ENCODE results near the gene MITF.

MITF gene

DNA sequence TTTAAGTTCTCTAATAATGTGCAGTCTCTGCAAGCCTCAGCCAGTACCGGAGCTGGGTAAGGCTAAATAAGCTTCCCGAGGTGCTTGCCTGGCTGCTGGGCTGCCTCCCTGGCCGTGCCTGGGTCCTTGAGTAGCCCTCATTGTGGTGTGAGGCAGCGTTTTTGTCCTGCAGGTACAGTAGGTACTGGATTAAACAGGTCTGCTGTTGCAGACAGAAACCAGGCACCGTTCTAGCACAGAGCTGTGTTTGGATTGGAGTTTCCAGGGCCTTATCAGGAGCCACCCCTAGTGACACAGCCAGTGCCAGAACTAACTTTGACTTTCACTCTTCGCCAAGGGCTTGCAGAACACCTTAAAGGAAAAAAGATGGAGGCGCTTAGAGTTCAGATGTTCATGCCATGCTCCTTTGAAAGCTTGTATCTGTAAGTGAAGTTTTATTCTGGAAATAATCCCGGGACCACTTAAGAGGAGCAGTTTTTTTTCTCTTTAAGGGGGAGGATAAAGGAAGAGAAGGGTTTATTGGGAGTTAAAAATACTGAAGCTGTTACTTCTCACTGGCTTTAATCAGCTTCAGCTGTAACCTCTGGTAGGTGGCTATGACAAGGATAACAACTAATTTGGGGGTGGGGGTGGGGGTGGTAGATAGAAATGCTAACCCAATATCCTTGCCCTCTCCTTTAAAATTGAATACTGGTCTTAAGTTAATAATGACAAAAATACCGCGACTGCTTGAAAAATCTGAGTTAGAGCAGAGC lies 126.8 kb downstream of the MITF start:
- FAIRE-seq (no peak), DNase-seq (ENCODE audit: extremely low spot score, insufficient read length, low read depth) (no peak)

GRCh38 chr3:69866988-69867720 lies 127.9 kb downstream of the MITF start:
- FAIRE-seq (no peak), DNase-seq (ENCODE audit: extremely low spot score, insufficient read length, low read depth) (no peak)

DNA sequence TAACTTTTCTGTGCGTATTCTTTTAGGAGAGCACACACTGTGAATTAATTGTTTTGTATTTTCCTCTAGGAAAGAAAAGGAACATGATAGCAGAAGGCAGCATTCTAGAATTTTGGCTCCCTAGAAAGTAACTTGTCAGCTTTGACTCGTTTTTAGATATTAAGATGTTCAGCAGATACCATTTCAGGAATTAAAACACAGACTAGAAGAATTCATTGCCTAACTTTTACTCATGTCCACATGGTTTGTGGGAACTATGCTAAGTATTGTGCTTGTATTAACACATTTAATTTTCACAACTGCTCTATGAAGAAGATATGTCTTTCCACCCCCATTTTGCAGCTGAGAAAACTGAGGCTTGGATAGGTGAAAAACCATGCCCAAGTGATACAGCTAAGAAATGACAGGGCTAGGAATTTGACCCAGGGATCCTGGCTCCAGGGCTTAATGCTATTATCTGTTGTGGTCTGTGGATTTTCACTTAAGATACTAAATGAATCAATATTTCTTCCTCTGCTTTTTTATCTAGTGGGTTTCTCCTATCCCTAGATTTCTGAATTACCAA lies 128.8 kb downstream of the MITF start:
- DNase-seq (ENCODE audit: extremely low spot score, insufficient read length, low read depth) = no peak
- no peak for FAIRE-seq

- no peak for FAIRE-seq
- DNase-seq (ENCODE audit: extremely low spot score, insufficient read length, low read depth) = no peak
Measured at GRCh38 chr3:69868841-69869420, 129.7 kb downstream of the MITF start.

DNA sequence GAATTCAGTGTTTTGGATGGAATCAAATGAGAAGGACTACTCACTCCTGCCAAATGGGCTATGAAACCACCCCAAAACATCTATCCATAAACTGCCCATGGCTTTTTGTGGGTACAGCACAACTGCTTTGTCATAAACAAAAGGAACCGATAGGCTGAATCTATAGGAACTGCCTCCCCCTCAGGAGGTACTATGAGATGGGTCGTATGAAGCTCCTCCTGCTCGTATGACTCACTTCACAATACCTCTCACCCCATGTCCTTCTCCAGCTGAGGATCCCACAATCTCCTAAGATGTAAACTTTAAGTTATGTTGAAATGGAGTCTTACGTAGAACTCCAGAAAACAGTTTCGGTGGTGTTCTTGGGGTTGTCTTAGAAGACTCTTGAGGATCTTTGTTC lies 130.4 kb downstream of the MITF start:
- DNase-seq (ENCODE audit: extremely low spot score, insufficient read length, low read depth) = no peak
- no peak for FAIRE-seq

DNA sequence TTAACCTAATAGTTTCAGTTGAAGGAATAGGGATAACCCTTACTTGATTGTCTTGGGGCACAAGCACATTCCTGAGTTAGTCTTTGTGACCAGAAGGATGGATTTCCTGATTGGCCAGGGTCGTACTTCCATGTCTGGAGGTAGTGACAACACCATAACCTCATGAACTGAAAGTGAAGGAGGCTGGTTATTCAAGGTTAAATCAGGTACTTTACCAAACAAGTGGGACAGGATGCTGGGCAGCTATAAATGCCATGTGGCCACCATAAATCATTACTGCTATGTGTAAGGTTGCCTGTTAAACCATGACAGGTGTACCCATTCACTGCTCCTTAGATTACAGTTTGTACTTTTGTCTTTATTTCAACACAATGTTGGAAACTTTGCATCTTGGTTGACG lies 132.0 kb downstream of the MITF start:
- no peak for FAIRE-seq

DNA sequence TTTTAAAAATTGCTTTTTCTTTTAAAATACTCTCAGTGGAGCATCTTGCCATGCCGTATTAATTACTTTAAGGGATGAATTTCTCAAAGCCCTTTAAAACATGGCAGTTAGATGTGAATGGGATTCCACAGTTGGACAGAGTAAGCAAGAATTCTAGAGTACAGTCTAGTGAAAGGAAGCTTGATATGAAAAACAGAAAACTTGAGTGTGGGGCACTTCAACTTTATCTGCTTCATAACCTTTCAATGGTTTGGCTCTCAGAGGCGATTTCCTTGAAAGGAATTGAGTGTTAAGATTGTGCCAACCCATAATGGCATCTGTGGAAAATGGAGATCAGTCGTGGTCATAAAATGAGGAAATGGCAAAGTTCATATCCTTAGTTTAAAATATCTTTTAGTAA lies 132.6 kb downstream of the MITF start:
- FAIRE-seq (no peak), DNase-seq (ENCODE audit: extremely low spot score, insufficient read length, low read depth) (no peak)

More for the DNA sequence above, 132.0 kb downstream of the MITF start:
- DNase-seq (ENCODE audit: extremely low spot score, insufficient read length, low read depth) = no peak

DNA sequence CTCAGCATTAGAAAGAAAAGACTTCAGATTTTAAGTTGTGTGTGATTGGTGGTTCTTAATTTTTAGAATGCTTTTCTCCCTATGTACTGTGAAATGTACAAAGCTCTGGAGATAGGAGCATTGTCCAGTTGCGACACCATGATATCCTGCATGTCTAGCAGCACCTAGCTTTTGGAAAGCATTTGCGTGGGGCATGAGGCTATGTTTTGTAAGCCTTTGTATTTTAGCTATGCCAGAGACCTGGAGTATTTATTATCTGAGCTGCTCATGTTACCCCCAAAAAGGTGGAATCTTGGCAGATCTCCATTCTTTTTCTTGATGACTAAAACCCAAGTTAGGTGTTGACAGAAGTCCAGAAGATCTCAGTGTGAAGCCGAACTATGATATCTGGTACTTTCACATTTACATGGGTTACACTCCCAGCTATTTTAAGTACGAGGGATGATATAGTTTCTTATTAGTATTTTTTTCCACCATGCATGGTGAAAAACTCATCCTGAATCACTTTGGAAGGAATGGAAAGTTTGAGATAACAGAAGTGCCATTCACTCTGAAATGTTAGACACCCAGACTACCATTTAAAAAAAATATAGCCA lies 133.6 kb downstream of the MITF start:
- DNase-seq (ENCODE audit: extremely low spot score, insufficient read length, low read depth) = no peak
- FAIRE-seq = no peak

DNA sequence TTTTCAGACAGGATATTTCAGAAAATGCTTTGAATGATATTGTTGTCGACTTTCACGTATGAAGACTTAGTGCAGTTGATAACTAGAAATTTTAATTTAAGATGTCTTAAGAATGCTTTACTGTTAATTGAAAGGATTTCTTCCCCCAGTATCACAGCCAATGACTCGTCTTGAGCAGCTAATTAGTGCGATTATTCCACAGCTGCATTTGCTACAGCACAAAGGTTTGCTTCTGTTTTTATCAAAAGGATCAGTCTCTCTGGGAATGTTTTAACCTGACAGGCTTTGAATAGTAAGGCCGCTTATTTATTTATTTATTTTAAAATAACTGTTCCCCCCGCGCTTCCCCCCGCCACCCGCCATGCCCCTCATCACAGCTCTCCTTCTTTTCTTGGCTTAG lies 136.8 kb downstream of the MITF start:
- FAIRE-seq (no peak), DNase-seq (ENCODE audit: extremely low spot score, insufficient read length, low read depth) (no peak)

- FAIRE-seq = no peak
Measured at GRCh38 chr3:69878254-69878653, 139.0 kb downstream of the MITF start.

DNA sequence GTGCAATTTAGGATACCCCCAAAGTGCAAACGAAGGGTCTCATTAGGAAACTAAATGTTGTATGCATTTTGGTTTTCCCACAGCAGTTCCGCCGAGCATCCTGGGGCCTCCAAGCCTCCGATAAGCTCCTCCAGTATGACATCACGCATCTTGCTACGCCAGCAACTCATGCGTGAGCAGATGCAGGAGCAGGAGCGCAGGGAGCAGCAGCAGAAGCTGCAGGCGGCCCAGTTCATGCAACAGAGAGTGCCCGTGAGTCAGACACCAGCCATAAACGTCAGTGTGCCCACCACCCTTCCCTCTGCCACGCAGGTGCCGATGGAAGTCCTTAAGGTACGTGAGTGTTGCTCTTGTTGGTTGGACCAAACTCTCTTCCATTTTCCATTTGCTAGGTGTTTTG lies 139.8 kb downstream of the MITF start:
- FAIRE-seq (no peak), DNase-seq (ENCODE audit: extremely low spot score, insufficient read length, low read depth) (no peak)

More at GRCh38 chr3:69878254-69878653, 139.0 kb downstream of the MITF start:
- no peak for DNase-seq (ENCODE audit: extremely low spot score, insufficient read length, low read depth)

- no peak for FAIRE-seq
Measured at GRCh38 chr3:69880069-69880640, 140.9 kb downstream of the MITF start.

GRCh38 chr3:69881051-69881450 lies 141.8 kb downstream of the MITF start:
- no peak for FAIRE-seq
- DNase-seq (ENCODE audit: extremely low spot score, insufficient read length, low read depth) = no peak

More at GRCh38 chr3:69880069-69880640, 140.9 kb downstream of the MITF start:
- DNase-seq (ENCODE audit: extremely low spot score, insufficient read length, low read depth) = no peak

GRCh38 chr3:69881756-69882428 lies 142.6 kb downstream of the MITF start:
- FAIRE-seq (no peak), DNase-seq (ENCODE audit: extremely low spot score, insufficient read length, low read depth) (no peak)

- no peak for FAIRE-seq
- no peak for DNase-seq (ENCODE audit: extremely low spot score, insufficient read length, low read depth)
Measured at GRCh38 chr3:69882560-69882959, 143.3 kb downstream of the MITF start.

- FAIRE-seq = no peak
- DNase-seq (ENCODE audit: extremely low spot score, insufficient read length, low read depth) = no peak
Measured at GRCh38 chr3:69888040-69888942, 149.0 kb downstream of the MITF start.

- FAIRE-seq = no peak
- DNase-seq (ENCODE audit: extremely low spot score, insufficient read length, low read depth) = no peak
Measured at GRCh38 chr3:69888943-69889315, 149.7 kb downstream of the MITF start.

DNA sequence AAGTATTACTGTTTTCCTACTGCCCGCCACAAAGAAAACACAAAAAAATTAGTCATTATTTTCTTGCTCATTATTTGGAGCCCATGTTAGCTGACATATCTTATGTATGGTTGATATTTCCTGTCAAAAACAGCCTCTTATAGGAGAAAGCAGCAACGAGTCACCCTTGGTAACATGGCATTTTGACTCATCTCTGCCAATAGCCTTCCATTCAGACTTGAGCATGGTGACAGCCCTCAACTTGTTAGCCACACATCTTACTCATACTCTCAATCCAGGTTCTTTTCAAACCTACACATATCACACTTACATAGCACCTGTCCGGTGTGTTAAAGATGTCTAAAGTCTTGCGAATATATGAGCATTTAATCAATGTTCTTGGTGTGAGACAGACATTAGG lies 150.8 kb downstream of the MITF start:
- DNase-seq (ENCODE audit: extremely low spot score, insufficient read length, low read depth) (no peak), FAIRE-seq (no peak)

DNA sequence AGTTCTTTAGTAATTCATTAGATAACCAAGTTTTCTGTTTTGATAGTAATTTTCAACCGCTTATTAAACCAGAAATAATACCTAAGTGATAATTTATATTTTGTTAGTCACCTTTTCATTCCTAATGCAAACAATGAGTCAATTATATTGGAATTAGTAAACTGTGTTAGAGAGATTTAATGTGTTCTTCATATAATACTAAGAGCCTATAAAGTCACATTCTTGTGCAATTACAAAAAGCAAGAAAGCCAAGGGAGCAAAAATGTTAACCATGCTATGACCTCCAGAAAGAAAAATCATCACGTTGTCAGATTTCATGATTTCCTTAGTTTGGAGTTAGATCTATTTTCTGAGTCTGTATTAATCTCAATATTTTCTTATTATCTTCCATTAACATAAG lies 151.4 kb downstream of the MITF start:
- FAIRE-seq = no peak
- no peak for DNase-seq (ENCODE audit: extremely low spot score, insufficient read length, low read depth)

Data from GM18507 (cell line).